ENCODE results near the gene CTRB1. TPM values are rescaled to one million over a fixed set of nuclear protein-coding genes. Genes with fewer than 3 reads are reported as not detected.
"Not testable (repeated sequence)": the region's sequence is repeated elsewhere in the genome, so short reads cannot be mapped to it uniquely, and the experiment has no call there.

Gene CTRB1
- total and polyA plus RNA-seq, 2 experiments from 2014 or later, result 0.21 TPM; not detected in 1

DNA sequence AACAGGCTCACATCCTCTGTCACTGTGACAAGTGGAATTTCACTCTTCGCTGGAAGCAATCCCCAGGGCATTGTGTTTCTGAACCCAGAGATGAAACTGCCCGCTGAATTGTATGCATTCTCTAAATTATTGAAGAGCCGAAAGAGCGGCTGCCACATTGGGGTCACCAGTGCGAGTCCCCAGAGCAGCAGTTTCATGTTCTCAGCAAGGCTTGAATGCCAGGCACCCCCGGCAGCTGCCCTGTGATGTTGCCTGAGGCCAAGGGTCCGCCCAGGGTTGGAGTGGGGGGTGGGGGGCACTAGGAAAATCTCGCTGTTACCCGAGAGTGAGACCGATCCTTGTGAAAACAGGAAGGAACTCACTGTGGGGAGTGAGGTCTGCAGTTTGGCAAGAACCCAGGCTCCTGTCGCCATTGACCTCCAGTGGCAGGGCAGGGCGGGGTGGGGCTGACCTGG is 53.3 kb downstream of the CTRB1 start:
- TF ChIP-seq, protein P1, sequence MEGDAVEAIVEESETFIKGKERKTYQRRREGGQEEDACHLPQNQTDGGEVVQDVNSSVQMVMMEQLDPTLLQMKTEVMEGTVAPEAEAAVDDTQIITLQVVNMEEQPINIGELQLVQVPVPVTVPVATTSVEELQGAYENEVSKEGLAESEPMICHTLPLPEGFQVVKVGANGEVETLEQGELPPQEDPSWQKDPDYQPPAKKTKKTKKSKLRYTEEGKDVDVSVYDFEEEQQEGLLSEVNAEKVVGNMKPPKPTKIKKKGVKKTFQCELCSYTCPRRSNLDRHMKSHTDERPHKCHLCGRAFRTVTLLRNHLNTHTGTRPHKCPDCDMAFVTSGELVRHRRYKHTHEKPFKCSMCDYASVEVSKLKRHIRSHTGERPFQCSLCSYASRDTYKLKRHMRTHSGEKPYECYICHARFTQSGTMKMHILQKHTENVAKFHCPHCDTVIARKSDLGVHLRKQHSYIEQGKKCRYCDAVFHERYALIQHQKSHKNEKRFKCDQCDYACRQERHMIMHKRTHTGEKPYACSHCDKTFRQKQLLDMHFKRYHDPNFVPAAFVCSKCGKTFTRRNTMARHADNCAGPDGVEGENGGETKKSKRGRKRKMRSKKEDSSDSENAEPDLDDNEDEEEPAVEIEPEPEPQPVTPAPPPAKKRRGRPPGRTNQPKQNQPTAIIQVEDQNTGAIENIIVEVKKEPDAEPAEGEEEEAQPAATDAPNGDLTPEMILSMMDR (IDR thresholded peaks at IDR 0.05; ENCODE audit: poor library complexity), result no peak
- TF ChIP-seq EZH2 (IDR thresholded peaks at IDR 0.05; ENCODE audit: borderline replicate concordance), result no peak
- TF ChIP-seq EZH2phosphoT487 (IDR thresholded peaks at IDR 0.05; ENCODE audit: low read depth, severe bottlenecking, unreplicated experiment), result no peak
- Histone ChIP-seq H3K27ac (no peak overlapping the region), H3K27me3 (no peaks in the 10 kb centered on the region), H4K20me1 (ENCODE audit: insufficient read depth, poor library complexity, severe bottlenecking) (no peaks in the 10 kb centered on the region), H3K36me3 (replicated peaks; ENCODE audit: insufficient read depth, low read depth) (no peaks in the 10 kb centered on the region), H3K4me2 (no peak overlapping the region), H3K4me1 (ENCODE audit: insufficient read depth) (peaks cover 8% of the 10 kb centered on the region), H3K9me2 (replicated peaks; ENCODE audit: insufficient read depth) (no peaks in the 10 kb centered on the region), H3K79me2 (no peaks in the 10 kb centered on the region), H2AFZ (no peak overlapping the region), H3K9me3 (ENCODE audit: low read depth) (no peaks in the 10 kb centered on the region), H3K4me3 (no peak overlapping the region)
- 66% methylated on average over 12 of the region's 12 CpGs for WGBS (ENCODE audit: low lambda C conversion rate, missing lambda C conversion rate)
- no peak for DNase-seq (ENCODE audit: low spot score)

DNA sequence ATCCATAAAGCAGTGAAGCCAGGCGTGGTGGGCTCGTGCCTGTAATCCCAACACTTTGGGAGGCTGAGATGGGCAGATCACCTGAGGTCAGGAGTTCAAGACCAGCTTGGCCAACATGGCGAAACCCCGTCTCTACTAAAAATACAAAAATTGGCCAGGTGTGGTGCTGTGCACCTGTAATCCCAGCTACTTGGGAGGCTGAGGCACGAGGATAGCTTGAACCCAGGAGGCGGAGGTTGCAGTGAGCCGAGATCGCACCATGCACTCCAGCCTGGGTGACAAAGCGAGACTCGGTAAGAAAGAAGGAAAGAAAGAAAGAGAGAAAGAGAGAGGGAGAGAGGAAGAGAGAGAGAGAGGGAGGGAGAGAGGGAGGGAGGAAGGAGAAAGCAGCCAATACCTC is 53.8 kb downstream of the CTRB1 start:
- H2AFZ ChIP-seq; H3K36me3 ChIP-seq (replicated peaks; ENCODE audit: insufficient read depth, low read depth); H3K27ac ChIP-seq; H3K9me3 ChIP-seq (ENCODE audit: low read depth); H4K20me1 ChIP-seq (ENCODE audit: insufficient read depth, poor library complexity, severe bottlenecking); DNase-seq (ENCODE audit: low spot score); H3K4me1 ChIP-seq (ENCODE audit: insufficient read depth); H3K9me2 ChIP-seq (replicated peaks; ENCODE audit: insufficient read depth); H3K4me2 ChIP-seq; H3K27me3 ChIP-seq; H3K79me2 ChIP-seq; H3K4me3 ChIP-seq: not testable (repeated sequence)
- 96% methylated on average over 10 of the region's 10 CpGs for WGBS (ENCODE audit: low lambda C conversion rate, missing lambda C conversion rate)

DNA sequence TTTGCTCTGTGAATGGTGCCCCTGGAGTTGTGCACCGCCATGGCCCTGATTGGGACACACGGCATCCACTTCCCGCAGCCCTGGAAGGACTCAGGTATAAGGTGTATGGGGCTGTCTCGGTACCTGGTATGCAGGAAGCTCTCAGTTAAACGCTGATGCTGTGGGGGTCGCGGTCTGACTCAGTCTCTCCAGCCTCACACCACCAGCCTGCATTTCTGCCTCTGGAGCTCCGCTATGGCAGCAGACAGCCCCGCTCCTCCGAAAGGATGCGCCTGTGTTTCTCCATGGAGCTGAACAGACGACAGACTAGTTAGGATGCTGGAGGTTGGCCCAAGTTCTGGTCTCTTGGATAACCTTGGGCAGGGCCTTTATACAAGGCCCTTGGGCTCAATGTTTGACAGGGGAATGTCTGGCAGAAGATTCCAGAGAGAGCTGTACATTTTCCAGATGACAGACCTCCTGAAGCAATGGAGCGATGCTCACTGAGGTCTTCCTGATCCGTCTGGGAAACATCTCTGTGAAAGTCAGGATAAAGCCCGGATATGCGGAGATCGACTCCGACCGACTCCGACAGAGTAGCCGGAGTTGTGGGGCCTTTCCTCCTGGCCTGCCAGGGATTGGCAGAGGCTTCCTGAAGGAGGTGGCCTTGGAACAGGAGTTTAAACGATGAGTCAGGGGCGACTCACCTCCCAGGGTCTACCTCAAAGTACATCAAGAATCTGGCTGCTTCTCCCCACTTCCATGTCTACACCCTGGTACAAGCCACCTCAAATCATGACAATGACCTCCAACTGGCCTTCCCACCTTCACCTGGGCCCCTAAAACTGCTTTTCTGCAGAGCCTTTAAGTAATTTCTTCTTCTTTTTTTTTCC is 54.5 kb downstream of the CTRB1 start:
- Histone ChIP-seq H3K27me3 (no peaks in the 10 kb centered on the region), H3K4me3 (no peak overlapping the region), H2AFZ (no peak overlapping the region), H3K27ac (peak overlapping the region; percentile 31), H3K36me3 (replicated peaks; ENCODE audit: insufficient read depth, low read depth) (no peaks in the 10 kb centered on the region), H3K4me2 (no peak overlapping the region), H3K79me2 (no peaks in the 10 kb centered on the region), H3K4me1 (ENCODE audit: insufficient read depth) (peaks cover under 1% of the 10 kb centered on the region), H3K9me2 (replicated peaks; ENCODE audit: insufficient read depth) (no peaks in the 10 kb centered on the region), H3K9me3 (ENCODE audit: low read depth) (no peaks in the 10 kb centered on the region), H4K20me1 (ENCODE audit: insufficient read depth, poor library complexity, severe bottlenecking) (no peaks in the 10 kb centered on the region)
- TF ChIP-seq EZH2 (IDR thresholded peaks at IDR 0.05; ENCODE audit: borderline replicate concordance) (no peak), EZH2phosphoT487 (IDR thresholded peaks at IDR 0.05; ENCODE audit: low read depth, severe bottlenecking, unreplicated experiment) (no peak)
- TF ChIP-seq, protein P1 (IDR thresholded peaks at IDR 0.05; ENCODE audit: poor library complexity), result no peak
- 70% methylated on average over 23 of the region's 23 CpGs for WGBS (ENCODE audit: low lambda C conversion rate, missing lambda C conversion rate)
- peak; percentile 40 for DNase-seq (ENCODE audit: low spot score)

Other genes starting within 250 kb of the CTRB1 start
- 35.7 and 41.9 TPM in 2 replicates for gene WDR59, start 233.9 kb upstream of the CTRB1 start, total RNA-seq
- gene WDR59, start 233.9 kb upstream of the CTRB1 start, polyA plus RNA-seq, result 32.8 and 39.3 TPM in 2 replicates
- 23.0 and 26.0 TPM in 2 replicates for gene ZNRF1, start 220.0 kb upstream of the CTRB1 start, total RNA-seq
- 46.5 and 47.8 TPM in 2 replicates for gene ZNRF1, start 220.0 kb upstream of the CTRB1 start, polyA plus RNA-seq
- gene LDHD, start 102.2 kb upstream of the CTRB1 start, total RNA-seq, result 12.7 and 13.9 TPM in 2 replicates
- gene LDHD, start 102.2 kb upstream of the CTRB1 start, polyA plus RNA-seq, result 10.8 and 21.9 TPM in 2 replicates
- 14.4 and 18.0 TPM in 2 replicates for gene ZFP1, start 70.5 kb upstream of the CTRB1 start, total RNA-seq
- 5.0 and 9.4 TPM in 2 replicates for gene ZFP1, start 70.5 kb upstream of the CTRB1 start, polyA plus RNA-seq
- not detected in 2 replicates for gene CTRB2, start 11.8 kb upstream of the CTRB1 start, total RNA-seq
- gene CTRB2, start 11.8 kb upstream of the CTRB1 start, polyA plus RNA-seq, result 0.44 TPM in 1 of 2 replicates, not detected in the other
- 73.2 and 77.3 TPM in 2 replicates for gene BCAR1, start 32.6 kb downstream of the CTRB1 start, total RNA-seq
- 112 and 124 TPM in 2 replicates for gene BCAR1, start 32.6 kb downstream of the CTRB1 start, polyA plus RNA-seq
- gene CFDP1, start 214.5 kb downstream of the CTRB1 start, total RNA-seq, result 106 and 116 TPM in 2 replicates
- gene CFDP1, start 214.5 kb downstream of the CTRB1 start, polyA plus RNA-seq, result 97.1 and 114 TPM in 2 replicates
- gene TMEM170A, start 245.7 kb downstream of the CTRB1 start, total RNA-seq, result 42.1 and 43.6 TPM in 2 replicates
- 15.0 and 21.1 TPM in 2 replicates for gene TMEM170A, start 245.7 kb downstream of the CTRB1 start, polyA plus RNA-seq

All from hepatocyte (in vitro differentiated cells).